BE2C (cell line): ENCODE measurements around the gene ABCB8.

Experiments
- DNase-seq: peaks from one replicate; pipeline ENCODE4 v3.0.0-alpha.2; 2020
- H3K27me3 ChIP-seq: fragments of 250-450 bp; sonication (Bioruptor Pico); 2 replicates; pipeline ENCODE4 v1.5.1; 2020; ENCODE audit warnings: mild to moderate bottlenecking
- H3K36me3 ChIP-seq: fragments of 250-450 bp; sonication (Bioruptor Pico); 2 replicates; pipeline ENCODE4 v1.5.1; 2020; ENCODE audit warnings: mild to moderate bottlenecking
- H3K4me1 ChIP-seq: fragments of 250-450 bp; sonication (Bioruptor Pico); 2 replicates; pipeline ENCODE4 v1.5.1; 2020
- H3K4me3 ChIP-seq: 2 replicates; pipeline ENCODE4 v1.5.1; 2011; ENCODE audit warnings: low read depth, low read length
- H3K9me3 ChIP-seq: fragments of 250-450 bp; sonication (Bioruptor Pico); 2 replicates; pipeline ENCODE4 v1.5.1; 2020
- TF ChIP-seq, protein P1 (sequence below): IDR thresholded peaks from 2 replicates; pipeline ENCODE4 v1.5.1; 2012; ENCODE audit warnings: mild to moderate bottlenecking, low read depth, low read length

ABCB8 gene

DNA sequence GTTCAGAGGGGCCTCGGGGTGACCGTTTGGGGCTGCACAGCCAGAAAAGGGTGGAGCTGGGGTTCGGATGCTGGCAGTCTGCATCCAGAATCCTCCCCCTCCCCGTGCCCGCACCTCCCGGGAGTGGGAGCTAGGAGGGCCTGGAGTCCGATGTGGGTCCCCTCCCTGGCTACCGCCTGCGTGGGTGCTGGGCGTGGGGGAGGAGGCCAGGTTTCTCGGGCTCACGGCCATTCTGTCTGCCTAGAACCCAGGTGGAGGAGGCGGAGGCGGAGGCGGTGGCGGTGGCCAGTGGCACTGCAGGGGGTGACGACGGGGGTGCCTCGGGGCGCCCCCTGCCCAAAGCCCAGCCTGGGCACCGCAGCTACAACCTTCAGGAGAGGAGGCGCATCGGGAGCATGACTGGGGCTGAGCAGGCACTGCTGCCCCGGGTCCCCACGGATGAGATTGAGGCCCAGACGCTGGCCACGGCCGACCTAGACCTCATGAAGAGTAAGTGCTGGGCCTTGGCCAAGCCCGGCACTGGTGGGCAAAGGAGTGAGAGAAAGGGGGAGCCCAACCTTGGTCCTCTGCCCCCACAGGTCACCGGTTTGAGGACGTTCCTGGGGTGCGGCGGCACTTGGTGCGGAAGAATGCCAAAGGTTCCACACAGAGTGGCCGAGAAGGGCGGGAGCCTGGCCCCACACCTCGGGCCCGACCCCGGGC is 38.2 kb downstream of the ABCB8 start:
- Histone ChIP-seq H3K4me1 (peaks cover 10% of the 10 kb centered on the region), H3K36me3 (peaks cover 77% of the 10 kb centered on the region)
- TF ChIP-seq, protein P1, sequence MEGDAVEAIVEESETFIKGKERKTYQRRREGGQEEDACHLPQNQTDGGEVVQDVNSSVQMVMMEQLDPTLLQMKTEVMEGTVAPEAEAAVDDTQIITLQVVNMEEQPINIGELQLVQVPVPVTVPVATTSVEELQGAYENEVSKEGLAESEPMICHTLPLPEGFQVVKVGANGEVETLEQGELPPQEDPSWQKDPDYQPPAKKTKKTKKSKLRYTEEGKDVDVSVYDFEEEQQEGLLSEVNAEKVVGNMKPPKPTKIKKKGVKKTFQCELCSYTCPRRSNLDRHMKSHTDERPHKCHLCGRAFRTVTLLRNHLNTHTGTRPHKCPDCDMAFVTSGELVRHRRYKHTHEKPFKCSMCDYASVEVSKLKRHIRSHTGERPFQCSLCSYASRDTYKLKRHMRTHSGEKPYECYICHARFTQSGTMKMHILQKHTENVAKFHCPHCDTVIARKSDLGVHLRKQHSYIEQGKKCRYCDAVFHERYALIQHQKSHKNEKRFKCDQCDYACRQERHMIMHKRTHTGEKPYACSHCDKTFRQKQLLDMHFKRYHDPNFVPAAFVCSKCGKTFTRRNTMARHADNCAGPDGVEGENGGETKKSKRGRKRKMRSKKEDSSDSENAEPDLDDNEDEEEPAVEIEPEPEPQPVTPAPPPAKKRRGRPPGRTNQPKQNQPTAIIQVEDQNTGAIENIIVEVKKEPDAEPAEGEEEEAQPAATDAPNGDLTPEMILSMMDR, result no peak

DNA sequence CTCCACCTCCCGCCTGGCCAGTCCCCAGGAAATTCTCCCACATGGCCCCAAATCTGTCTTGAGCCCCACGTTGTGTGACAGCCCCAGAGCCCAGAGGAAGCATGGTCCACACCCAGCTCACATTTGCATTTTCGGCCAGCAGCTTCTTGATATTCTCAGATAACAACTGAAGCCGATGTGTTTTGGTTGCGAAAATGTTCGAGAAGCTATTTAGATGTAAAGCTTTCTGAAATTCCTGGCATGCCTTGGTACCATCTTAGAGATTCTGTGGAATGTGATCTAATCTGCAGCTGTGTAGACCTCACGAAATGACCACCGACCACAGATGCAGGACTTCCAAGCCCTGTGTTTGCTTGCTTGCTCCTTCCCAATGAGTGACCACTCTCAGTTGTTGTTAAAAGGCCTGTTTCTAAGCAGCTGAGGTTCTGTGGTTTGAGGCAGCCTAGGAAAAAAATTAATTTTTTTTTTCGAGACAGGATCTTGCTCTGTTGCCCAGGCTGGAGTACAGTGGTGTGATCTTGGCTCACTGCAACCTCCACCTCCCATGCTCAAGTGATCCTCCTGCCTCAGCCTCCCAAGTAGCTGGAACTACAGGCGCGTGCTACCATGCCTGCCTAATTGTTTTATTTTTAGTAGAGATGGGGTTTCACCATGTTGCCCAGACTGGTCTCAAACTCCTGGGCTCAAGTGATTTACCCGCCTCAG is 40.0 kb downstream of the ABCB8 start:
- peaks cover 90% of the 10 kb centered on the region for H3K36me3 ChIP-seq
- H3K27me3 ChIP-seq, result no peaks in the 10 kb centered on the region
- H3K4me1 ChIP-seq, result peaks cover 3% of the 10 kb centered on the region; the same call in 1 of the 2 replicates
- no peaks in the 10 kb centered on the region for H3K9me3 ChIP-seq
- H3K4me3 ChIP-seq, result no peak overlapping the region
- no peak for DNase-seq
- TF ChIP-seq, protein P1, result no peak

More for the DNA sequence above, 38.2 kb downstream of the ABCB8 start:
- DNase-seq, result no peak
- no peak overlapping the region for H3K4me3 ChIP-seq
- H3K27me3 ChIP-seq, result no peaks in the 10 kb centered on the region
- no peaks in the 10 kb centered on the region for H3K9me3 ChIP-seq

DNA sequence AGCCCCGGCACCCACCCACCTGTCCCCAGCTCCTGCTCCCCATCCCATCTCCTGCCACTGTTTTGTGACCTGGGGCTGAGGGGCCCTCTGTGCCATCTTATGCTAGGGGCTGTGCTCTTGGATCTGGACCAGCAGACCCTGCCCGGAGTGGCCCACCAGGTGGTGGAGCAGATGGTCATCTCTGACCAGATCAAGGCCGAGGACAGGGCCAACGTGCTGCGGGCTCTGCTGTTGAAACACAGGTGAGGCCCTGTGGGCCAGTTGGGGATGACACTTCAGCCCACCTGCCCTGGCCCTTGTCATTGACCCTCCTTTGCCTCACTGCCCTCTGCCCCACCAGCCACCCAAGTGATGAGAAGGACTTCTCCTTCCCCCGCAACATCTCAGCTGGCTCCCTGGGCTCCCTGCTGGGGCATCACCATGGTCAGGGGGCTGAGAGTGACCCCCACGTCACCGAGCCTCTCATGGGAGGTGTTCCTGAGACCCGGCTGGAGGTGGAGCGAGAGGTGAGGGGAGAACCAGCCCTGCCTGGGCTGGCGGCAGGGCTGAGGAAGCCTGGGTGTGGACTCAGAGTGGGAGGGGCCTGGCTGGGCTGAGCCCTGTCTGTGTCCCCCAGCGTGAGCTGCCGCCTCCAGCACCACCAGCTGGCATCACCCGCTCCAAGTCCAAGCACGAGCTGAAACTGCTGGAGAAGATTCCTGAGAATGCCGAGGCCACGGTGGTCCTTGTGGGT is 41.8 kb downstream of the ABCB8 start:
- H3K27me3 ChIP-seq, result no peaks in the 10 kb centered on the region
- no peaks in the 10 kb centered on the region for H3K4me1 ChIP-seq
- H3K9me3 ChIP-seq, result no peaks in the 10 kb centered on the region
- no peak for DNase-seq
- TF ChIP-seq, protein P1, result no peak
- H3K4me3 ChIP-seq, result no peak overlapping the region
- H3K36me3 ChIP-seq, result peaks cover 94% of the 10 kb centered on the region

DNA sequence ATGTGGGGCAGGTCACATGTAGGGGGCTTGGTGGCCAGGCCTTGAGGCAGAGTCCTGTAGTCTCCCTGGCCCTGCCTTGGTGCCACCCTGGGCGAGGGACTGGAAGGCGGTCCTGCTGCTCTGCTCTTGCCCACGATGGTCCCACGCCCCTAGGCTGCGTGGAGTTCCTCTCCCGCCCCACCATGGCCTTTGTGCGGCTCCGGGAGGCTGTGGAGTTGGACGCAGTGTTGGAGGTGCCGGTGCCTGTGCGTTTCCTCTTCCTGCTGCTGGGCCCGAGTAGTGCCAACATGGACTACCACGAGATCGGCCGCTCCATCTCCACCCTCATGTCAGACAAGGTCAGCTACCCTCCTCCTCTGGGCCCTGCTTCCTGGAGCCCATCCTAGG is 42.3 kb downstream of the ABCB8 start:
- DNase-seq, result no peak
- peaks cover 94% of the 10 kb centered on the region for H3K36me3 ChIP-seq

DNA sequence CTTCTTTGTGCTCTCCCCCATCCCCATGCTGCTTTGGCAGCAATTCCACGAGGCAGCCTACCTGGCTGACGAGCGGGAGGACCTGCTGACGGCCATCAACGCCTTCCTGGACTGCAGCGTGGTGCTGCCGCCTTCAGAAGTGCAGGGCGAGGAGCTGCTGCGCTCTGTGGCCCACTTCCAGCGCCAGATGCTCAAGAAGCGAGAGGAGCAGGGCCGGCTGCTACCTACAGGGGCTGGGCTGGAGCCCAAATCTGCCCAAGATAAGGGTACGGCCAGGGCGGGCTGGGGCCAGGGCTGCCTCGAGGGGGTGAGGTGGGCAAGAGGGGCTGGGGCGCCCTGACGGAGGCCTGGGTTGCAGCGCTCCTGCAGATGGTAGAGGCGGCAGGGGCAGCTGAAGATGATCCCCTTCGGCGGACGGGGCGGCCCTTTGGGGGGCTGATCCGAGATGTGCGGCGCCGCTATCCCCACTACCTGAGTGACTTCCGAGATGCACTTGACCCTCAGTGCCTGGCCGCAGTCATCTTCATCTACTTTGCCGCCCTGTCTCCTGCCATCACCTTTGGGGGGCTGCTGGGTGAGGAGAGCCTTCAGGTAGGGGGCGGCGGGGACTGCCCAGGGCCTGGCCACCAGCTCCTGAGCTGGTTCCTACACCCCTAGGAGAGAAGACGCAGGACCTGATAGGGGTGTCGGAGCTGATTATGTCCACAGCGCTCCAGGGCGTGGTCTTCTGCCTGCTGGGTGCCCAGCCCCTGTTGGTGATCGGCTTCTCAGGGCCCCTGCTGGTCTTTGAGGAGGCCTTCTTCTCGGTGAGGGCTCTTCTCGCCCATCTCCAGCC is 43.0 kb downstream of the ABCB8 start:
- H3K4me3 ChIP-seq, result no peak overlapping the region
- DNase-seq, result no peak
- H3K36me3 ChIP-seq, result peaks cover 94% of the 10 kb centered on the region
- H3K4me1 ChIP-seq, result no peaks in the 10 kb centered on the region
- H3K27me3 ChIP-seq, result no peaks in the 10 kb centered on the region
- TF ChIP-seq, protein P1, result no peak
- no peaks in the 10 kb centered on the region for H3K9me3 ChIP-seq

More for the DNA sequence above, 42.3 kb downstream of the ABCB8 start:
- Histone ChIP-seq H3K9me3 (no peaks in the 10 kb centered on the region), H3K4me3 (no peak overlapping the region), H3K4me1 (no peaks in the 10 kb centered on the region), H3K27me3 (no peaks in the 10 kb centered on the region)
- TF ChIP-seq, protein P1, result no peak
